ENCODE results near the gene AGPAT4. TPM values are rescaled to one million over a fixed set of nuclear protein-coding genes. Genes with fewer than 3 reads are reported as not detected.

The AGPAT4 gene
- total RNA-seq, 2 donors from 2014 or later = 7.6 to 12.1 TPM

GRCh38 chr6:161302949-161303348 is 29.1 kb upstream of the AGPAT4 start:
- Mint-ChIP-seq H3K4me1 (ENCODE audit: low read depth in 2 of 2) (no peaks in the 10 kb centered on the region), H3K9me3 (no peaks in the 10 kb centered on the region), H3K27me3 (peaks cover 7 to 12% of the 10 kb centered on the region in 2 donors), H3K4me3 (no peak overlapping the region), H3K36me3 (no peaks in the 10 kb centered on the region), H3K27ac (no peak overlapping the region)
- DNase-seq (ENCODE audit: low spot score) (no peak), ATAC-seq (no peak)

DNA sequence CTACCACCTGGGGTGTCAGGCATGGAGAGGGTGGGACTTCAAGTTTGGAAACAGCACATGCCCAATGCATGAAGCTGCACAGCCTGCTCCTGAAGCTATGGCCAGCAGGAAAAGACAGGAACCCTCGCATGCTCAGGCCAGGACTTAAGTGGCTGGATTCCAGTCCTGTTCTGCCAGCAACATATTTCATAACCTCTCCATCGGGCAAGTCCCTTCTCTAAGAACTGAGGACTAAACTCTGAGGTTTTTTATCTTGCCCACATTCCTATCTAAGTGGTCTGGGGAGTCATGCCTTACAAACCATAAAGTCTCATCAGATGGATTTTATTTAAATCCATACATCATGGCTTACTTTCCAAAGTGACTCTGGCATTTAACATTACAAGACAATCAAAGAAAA is 27.5 kb upstream of the AGPAT4 start:
- ATAC-seq = no peak
- Mint-ChIP-seq H3K36me3 (no peaks in the 10 kb centered on the region), H3K4me3 (no peak overlapping the region), H3K27ac (no peak overlapping the region), H3K9me3 (no peaks in the 10 kb centered on the region), H3K27me3 (peaks cover 7 to 10% of the 10 kb centered on the region in 2 donors), H3K4me1 (ENCODE audit: low read depth in 2 of 2) (no peaks in the 10 kb centered on the region)
- no peak for DNase-seq (ENCODE audit: low spot score)

DNA sequence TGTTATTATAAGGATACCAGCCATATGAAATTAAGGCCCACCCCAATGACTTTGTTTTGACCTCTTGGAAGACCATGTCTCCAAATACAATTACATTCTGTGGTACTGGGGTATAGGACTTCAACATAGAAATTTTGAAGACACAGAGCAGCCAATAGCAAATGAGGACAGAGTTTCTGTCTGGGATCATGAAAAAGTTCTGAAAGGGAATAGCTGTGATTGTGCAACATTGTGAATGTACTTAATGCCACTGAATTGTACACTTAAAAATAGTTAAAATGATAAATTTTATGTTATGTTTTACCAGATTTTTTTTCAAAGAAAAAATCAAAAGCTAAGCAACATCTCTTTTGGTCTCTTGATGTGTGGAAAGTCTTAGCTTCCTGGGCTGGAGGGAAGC is 27.0 kb upstream of the AGPAT4 start:
- H3K36me3 Mint-ChIP-seq = no peaks in the 10 kb centered on the region
- H3K4me3 Mint-ChIP-seq = no peak overlapping the region
- H3K9me3 Mint-ChIP-seq = no peaks in the 10 kb centered on the region
- ATAC-seq (no peak), DNase-seq (ENCODE audit: low spot score) (no peak)
- H3K27me3 Mint-ChIP-seq = peaks cover 7% of the 10 kb centered on the region in 2 donors
- no peak overlapping the region for H3K27ac Mint-ChIP-seq
- H3K4me1 Mint-ChIP-seq (ENCODE audit: low read depth in 2 of 2) = no peaks in the 10 kb centered on the region

DNA sequence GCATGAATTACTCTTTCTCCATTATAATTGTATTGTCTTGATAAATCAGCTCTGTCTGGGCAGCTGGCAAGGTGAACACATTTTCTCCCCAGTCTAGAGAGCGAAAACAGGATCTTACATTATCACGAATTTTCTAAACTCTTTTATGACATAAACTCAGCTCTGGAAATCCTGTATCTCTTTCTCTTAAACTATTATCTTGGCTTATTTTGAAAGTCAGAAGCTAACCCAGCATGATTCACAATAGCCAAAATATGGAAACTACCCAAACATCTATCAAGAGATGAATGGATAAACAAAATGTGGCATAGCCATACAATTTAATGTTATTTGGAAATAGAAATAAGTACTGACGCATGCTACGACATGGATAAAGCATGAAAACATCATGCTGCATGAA is 25.9 kb upstream of the AGPAT4 start:
- H3K4me1 Mint-ChIP-seq (ENCODE audit: low read depth in 2 of 2) = no peaks in the 10 kb centered on the region
- peaks cover 7% of the 10 kb centered on the region in 2 donors for H3K27me3 Mint-ChIP-seq
- ATAC-seq (no peak), DNase-seq (ENCODE audit: low spot score) (no peak)
- no peaks in the 10 kb centered on the region for H3K9me3 Mint-ChIP-seq
- H3K36me3 Mint-ChIP-seq = no peaks in the 10 kb centered on the region
- H3K4me3 Mint-ChIP-seq = no peak overlapping the region
- no peak overlapping the region for H3K27ac Mint-ChIP-seq

- DNase-seq (ENCODE audit: low spot score) (no peak), ATAC-seq (no peak)
- Mint-ChIP-seq H3K27me3 (peaks cover 0 to 12% of the 10 kb centered on the region in 2 donors), H3K9me3 (no peaks in the 10 kb centered on the region), H3K36me3 (no peaks in the 10 kb centered on the region), H3K4me1 (ENCODE audit: low read depth in 2 of 2) (no peaks in the 10 kb centered on the region), H3K4me3 (no peak overlapping the region), H3K27ac (no peak overlapping the region)
Measured at GRCh38 chr6:161295784-161296183, 21.9 kb upstream of the AGPAT4 start.

GRCh38 chr6:161292650-161293281 is 18.9 kb upstream of the AGPAT4 start:
- H3K36me3 Mint-ChIP-seq = no peaks in the 10 kb centered on the region
- no peak for ATAC-seq
- no peaks in the 10 kb centered on the region for H3K4me1 Mint-ChIP-seq (ENCODE audit: low read depth in 2 of 2)

DNA sequence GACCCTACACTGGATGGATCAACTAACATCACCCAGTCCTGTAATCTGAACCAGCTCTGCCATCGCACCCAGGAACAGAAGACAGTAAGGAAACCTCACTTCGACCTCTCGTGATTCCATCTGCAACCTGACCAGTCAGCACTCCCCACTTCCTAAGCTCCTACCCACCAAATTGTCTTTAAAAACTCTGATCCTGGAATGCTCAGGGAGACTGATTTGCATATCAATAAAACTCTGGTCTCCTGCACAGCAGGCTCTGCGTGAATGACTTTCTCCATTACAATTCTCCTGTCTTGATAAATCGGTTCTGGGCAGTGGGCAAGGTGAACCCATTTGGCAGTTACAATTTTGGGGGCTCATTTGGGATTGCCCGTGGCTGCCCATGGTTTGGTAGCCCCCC is 18.3 kb upstream of the AGPAT4 start:
- Mint-ChIP-seq H3K9me3 (no peaks in the 10 kb centered on the region), H3K4me3 (no peak overlapping the region), H3K27ac (no peak overlapping the region), H3K27me3 (peaks cover 0 to 10% of the 10 kb centered on the region in 2 donors), H3K36me3 (no peaks in the 10 kb centered on the region), H3K4me1 (ENCODE audit: low read depth in 2 of 2) (no peaks in the 10 kb centered on the region)
- no peak for DNase-seq (ENCODE audit: low spot score)
- ATAC-seq = no peak

More at GRCh38 chr6:161292650-161293281, 18.9 kb upstream of the AGPAT4 start:
- no peak for DNase-seq (ENCODE audit: low spot score)
- Mint-ChIP-seq H3K27ac (no peak overlapping the region), H3K9me3 (no peaks in the 10 kb centered on the region), H3K27me3 (peaks cover 0 to 10% of the 10 kb centered on the region in 2 donors), H3K4me3 (no peak overlapping the region)

DNA sequence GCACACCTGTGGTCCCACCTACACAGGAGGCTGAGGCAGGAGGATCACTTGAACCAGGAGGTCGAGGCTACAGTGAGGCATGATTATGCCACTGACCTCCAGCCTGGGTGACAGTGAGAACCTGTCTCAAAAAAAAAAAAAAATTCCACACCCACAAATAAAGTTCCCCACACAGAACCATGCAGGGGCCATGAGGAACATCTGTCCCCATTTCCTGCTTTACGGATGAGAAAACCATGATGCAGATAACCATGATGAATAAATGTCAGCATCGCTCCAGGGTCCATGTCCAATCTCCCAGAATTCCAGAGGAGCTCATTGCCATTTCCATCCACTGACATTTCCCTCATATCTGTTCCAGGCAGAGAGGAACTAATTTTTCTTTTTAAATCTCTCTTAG is 16.9 kb upstream of the AGPAT4 start:
- no peak for ATAC-seq
- no peak for DNase-seq (ENCODE audit: low spot score)
- Mint-ChIP-seq H3K4me3 (no peak overlapping the region), H3K9me3 (no peaks in the 10 kb centered on the region), H3K4me1 (ENCODE audit: low read depth in 2 of 2) (no peaks in the 10 kb centered on the region), H3K36me3 (no peaks in the 10 kb centered on the region), H3K27me3 (peaks cover 8 to 13% of the 10 kb centered on the region in 2 donors), H3K27ac (no peak overlapping the region)

- Mint-ChIP-seq H3K27ac (no peak overlapping the region), H3K4me3 (no peak overlapping the region), H3K36me3 (peaks cover 10% of the 10 kb centered on the region), H3K9me3 (peaks cover 9% of the 10 kb centered on the region), H3K4me1 (ENCODE audit: low read depth in 2 of 2) (no peaks in the 10 kb centered on the region), H3K27me3 (peaks cover 13 to 18% of the 10 kb centered on the region in 2 donors)
- DNase-seq (ENCODE audit: low spot score) (no peak), ATAC-seq (no peak)
Measured at GRCh38 chr6:161284653-161285052, 10.8 kb upstream of the AGPAT4 start.

DNA sequence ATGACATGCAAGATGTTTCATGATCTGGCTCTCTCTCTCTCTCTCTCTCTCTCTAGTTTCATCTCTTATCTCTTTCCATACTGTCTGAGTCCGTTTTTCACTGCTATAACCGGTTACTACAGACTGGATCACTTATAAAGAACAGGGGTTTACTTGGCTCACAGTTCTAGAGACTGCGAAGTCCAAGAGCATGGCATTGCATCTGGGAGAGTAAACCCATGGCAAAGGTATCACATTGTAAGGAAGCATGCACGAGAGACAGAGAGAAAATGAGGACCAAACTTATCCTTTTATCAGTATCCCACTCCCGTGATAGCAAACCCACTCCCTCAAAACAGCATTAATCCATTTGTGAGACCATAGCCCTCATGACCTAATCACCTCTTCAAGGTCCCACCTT is 7.2 kb upstream of the AGPAT4 start:
- Mint-ChIP-seq H3K4me1 (ENCODE audit: low read depth in 2 of 2) (no peaks in the 10 kb centered on the region), H3K27me3 (peaks cover 10 to 17% of the 10 kb centered on the region in 2 donors), H3K9me3 (peaks cover 9% of the 10 kb centered on the region), H3K36me3 (peaks cover 10% of the 10 kb centered on the region), H3K4me3 (no peak overlapping the region), H3K27ac (no peak overlapping the region)
- DNase-seq (ENCODE audit: low spot score) (no peak), ATAC-seq (no peak)

DNA sequence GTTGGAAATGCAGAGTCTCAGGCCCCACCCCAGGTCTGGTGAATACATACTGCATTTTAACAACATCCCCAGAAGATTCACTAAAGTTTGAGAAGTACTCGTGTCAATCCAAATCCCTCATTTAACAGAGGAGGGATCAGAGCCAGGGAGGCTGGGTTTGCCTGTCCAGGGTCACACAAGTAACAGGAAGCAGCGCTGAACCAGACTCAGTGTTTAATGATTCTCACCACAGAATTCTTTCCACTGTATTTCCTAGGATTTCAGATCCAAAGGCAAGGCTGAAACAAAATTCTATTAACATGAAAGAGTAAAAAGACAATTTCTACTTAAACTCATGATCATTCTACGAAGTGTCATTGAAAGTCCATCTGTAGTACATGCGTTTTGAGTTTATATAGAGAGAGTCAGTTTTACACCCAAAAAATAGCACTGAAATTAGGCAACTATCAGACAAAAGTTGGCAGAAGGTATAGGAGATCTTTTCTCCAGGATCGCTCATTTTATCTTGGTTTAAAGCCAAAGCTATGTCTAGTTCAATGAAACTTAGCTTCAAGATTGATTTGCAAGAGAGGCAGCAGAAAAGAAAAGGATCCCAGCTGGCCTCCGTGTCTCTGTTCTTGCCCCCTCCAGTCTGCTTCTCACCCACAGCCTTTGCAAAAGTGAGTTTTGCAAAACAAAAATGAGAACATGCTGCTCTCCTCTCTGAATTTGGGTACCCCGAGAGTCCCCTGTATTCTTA is 6.0 kb upstream of the AGPAT4 start:
- H3K9me3 Mint-ChIP-seq = peaks cover 9% of the 10 kb centered on the region
- H3K4me1 Mint-ChIP-seq (ENCODE audit: low read depth in 2 of 2) = peaks cover 3 to 4% of the 10 kb centered on the region in 2 donors
- peaks cover 10 to 21% of the 10 kb centered on the region in 2 donors for H3K27me3 Mint-ChIP-seq

DNA sequence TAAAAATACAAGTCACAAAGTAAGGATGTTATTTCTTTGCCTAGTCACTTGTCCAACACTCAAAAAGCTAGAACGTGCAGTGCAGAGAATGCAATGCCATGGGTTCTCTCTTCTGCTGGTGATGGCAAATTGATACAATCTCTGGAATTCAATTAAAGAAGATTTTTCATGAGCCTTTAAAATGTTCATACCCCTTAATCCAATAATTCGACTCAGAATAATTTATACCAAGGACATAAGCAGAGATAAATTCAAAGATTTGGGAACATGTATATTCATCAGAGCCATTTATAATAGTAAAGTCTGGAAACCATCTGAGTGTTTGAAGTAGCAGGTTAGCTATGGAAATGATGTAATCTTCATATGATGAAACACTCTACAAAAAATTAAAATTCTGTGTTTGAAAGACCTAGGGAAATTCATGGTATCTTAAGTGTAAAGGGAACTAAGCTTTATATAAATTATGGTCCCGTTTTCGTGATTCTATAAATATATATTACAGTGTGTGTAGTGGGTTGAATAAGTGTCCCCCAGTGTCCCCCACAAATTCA is 2.8 kb upstream of the AGPAT4 start:
- DNase-seq (ENCODE audit: low spot score) (no peak), ATAC-seq (no peak)
- H3K36me3 Mint-ChIP-seq = peaks cover 10% of the 10 kb centered on the region
- H3K4me3 Mint-ChIP-seq = no peak overlapping the region
- peaks cover 19 to 20% of the 10 kb centered on the region in 2 donors for H3K4me1 Mint-ChIP-seq (ENCODE audit: low read depth in 2 of 2)
- peak overlapping the region in 1 of 2 donors; percentile 3 for H3K27ac Mint-ChIP-seq
- H3K27me3 Mint-ChIP-seq = peaks cover 10 to 21% of the 10 kb centered on the region in 2 donors
- peaks cover 9% of the 10 kb centered on the region for H3K9me3 Mint-ChIP-seq

More for the DNA sequence above, 6.0 kb upstream of the AGPAT4 start:
- DNase-seq (ENCODE audit: low spot score) = no peak
- H3K4me3 Mint-ChIP-seq = no peak overlapping the region
- ATAC-seq = no peak
- no peak overlapping the region for H3K27ac Mint-ChIP-seq
- H3K36me3 Mint-ChIP-seq = peaks cover 10% of the 10 kb centered on the region

DNA sequence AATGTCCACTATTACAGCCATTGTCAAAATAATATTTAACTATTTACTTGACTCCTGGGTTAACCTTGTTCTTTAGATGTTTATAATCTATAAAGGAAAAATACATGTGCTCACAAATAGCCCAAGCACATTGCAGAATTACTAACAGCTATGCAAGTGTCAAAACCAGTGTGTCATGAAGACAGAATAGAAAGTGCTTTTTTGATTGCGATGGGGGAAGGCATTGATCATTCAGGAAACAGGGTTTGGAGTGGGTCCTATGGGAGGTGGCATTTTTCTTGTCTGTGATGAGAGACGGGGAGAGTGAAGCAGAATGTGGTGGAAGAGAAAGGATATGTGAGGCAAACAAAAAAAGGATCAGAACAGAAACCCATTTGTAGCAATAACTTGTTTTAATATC is 1.0 kb upstream of the AGPAT4 start:
- peak overlapping the region; percentile 97 for H3K4me3 Mint-ChIP-seq
- peaks cover under 1% of the 10 kb centered on the region for H3K36me3 Mint-ChIP-seq
- peaks cover 19 to 21% of the 10 kb centered on the region in 2 donors for H3K4me1 Mint-ChIP-seq (ENCODE audit: low read depth in 2 of 2)
- H3K27me3 Mint-ChIP-seq = peaks cover 0 to 11% of the 10 kb centered on the region in 2 donors
- H3K27ac Mint-ChIP-seq = peak overlapping the region; percentile 90 to 91
- ATAC-seq = no peak
- no peak for DNase-seq (ENCODE audit: low spot score)
- H3K9me3 Mint-ChIP-seq = no peaks in the 10 kb centered on the region

DNA sequence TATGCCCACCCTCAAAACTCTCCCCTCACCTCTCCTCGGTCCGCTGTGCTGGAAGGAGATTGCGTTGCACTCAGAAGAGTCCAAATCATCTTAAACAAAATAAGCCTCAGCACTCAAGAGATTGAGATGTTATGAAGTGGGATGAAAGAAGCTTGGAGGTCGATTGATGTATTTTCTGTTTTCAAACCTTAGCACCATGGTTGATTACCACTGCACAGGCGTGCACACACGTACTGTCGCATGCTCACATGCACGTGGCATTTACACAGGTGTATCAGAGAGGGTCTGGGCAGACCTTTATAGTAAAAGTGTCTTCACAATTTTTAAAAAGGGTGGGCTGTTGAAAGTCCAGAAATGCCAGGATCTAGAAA is 612 bp upstream of the AGPAT4 start:
- Mint-ChIP-seq H3K27me3 (peaks cover 0 to 11% of the 10 kb centered on the region in 2 donors), H3K27ac (peak overlapping the region; percentile 90 to 91), H3K9me3 (no peaks in the 10 kb centered on the region), H3K4me1 (ENCODE audit: low read depth in 2 of 2) (peaks cover 23 to 25% of the 10 kb centered on the region in 2 donors), H3K4me3 (peak overlapping the region; percentile 97), H3K36me3 (peaks cover 5% of the 10 kb centered on the region)
- DNase-seq (ENCODE audit: low spot score) (no peak), ATAC-seq (no peak)
